ENCODE results near the gene PFDN1.

Gene PFDN1

GRCh38 chr5:140303966-140304365, 1.1 kb upstream of the PFDN1 start:
- no peak for TF ChIP-seq POLR2AphosphoS5 (IDR thresholded peaks at IDR 0.05; ENCODE audit: low read depth)
- TF ChIP-seq CTCF (IDR thresholded peaks at IDR 0.05; ENCODE audit: insufficient read depth, low read length), result no peak
- no peaks in the 10 kb centered on the region for H3K27me3 ChIP-seq (ENCODE audit: insufficient read depth, poor library complexity, severe bottlenecking)
- no peak for DNase-seq (ENCODE audit: low read depth in 1 of 2, low spot score in 1 of 2)
- no peak overlapping the region for H3K27ac ChIP-seq (replicated peaks)
- no peak overlapping the region for H3K4me3 ChIP-seq (replicated peaks; ENCODE audit: insufficient read depth, low read length)

GRCh38 chr5:140301136-140301535, 1.8 kb downstream of the PFDN1 start:
- DNase-seq (ENCODE audit: low read depth in 1 of 2, low spot score in 1 of 2), result no peak
- Histone ChIP-seq H3K27me3 (ENCODE audit: insufficient read depth, poor library complexity, severe bottlenecking) (no peaks in the 10 kb centered on the region), H3K4me3 (replicated peaks; ENCODE audit: insufficient read depth, low read length) (no peak overlapping the region), H3K27ac (replicated peaks) (no peak overlapping the region)
- TF ChIP-seq REST (IDR thresholded peaks at IDR 0.05; ENCODE audit: insufficient replicate concordance, low read depth) (no peak), POLR2AphosphoS5 (IDR thresholded peaks at IDR 0.05; ENCODE audit: low read depth) (no peak), CTCF (IDR thresholded peaks at IDR 0.05; ENCODE audit: insufficient read depth, low read length) (no peak), SPI1 (IDR thresholded peaks at IDR 0.05; ENCODE audit: borderline replicate concordance, low read depth) (no peak), GABPA (IDR thresholded peaks at IDR 0.05; ENCODE audit: low read depth) (no peak)

- TF ChIP-seq POLR2AphosphoS5 (IDR thresholded peaks at IDR 0.05; ENCODE audit: low read depth) (no peak), SPI1 (IDR thresholded peaks at IDR 0.05; ENCODE audit: borderline replicate concordance, low read depth) (no peak), REST (IDR thresholded peaks at IDR 0.05; ENCODE audit: insufficient replicate concordance, low read depth) (no peak), CTCF (IDR thresholded peaks at IDR 0.05; ENCODE audit: insufficient read depth, low read length) (no peak)
- Histone ChIP-seq H3K27ac (replicated peaks) (no peak overlapping the region), H3K27me3 (ENCODE audit: insufficient read depth, poor library complexity, severe bottlenecking) (no peaks in the 10 kb centered on the region), H3K4me3 (replicated peaks; ENCODE audit: insufficient read depth, low read length) (no peak overlapping the region)
- DNase-seq (ENCODE audit: low read depth in 1 of 2, low spot score in 1 of 2), result no peak
These were observed 3.8 kb downstream of the PFDN1 start for GRCh38 chr5:140299056-140299455.

GRCh38 chr5:140298183-140298601, 4.7 kb downstream of the PFDN1 start:
- H3K27ac ChIP-seq (replicated peaks), result no peak overlapping the region

More at GRCh38 chr5:140298183-140298601, 4.7 kb downstream of the PFDN1 start:
- TF ChIP-seq SPI1 (IDR thresholded peaks at IDR 0.05; ENCODE audit: borderline replicate concordance, low read depth) (no peak), GABPA (IDR thresholded peaks at IDR 0.05; ENCODE audit: low read depth) (no peak)
- Histone ChIP-seq H3K4me3 (replicated peaks; ENCODE audit: insufficient read depth, low read length) (no peak overlapping the region), H3K27me3 (ENCODE audit: insufficient read depth, poor library complexity, severe bottlenecking) (no peaks in the 10 kb centered on the region)
- no peak for DNase-seq (ENCODE audit: low read depth in 1 of 2, low spot score in 1 of 2)

All from HL-60 (cell line).